IPS DF 4.7 (cell line): ENCODE results near the gene CNTLN.
"Not testable (repeated sequence)": the region's sequence is repeated elsewhere in the genome, so short reads cannot be mapped to it uniquely, and the experiment has no call there.

Experiments
- DNase-seq: peaks from one replicate; pipeline ENCODE4 v3.0.0-alpha.2; 2013; ENCODE audit warnings: low spot score; ENCODE audit errors: extremely low read depth

Gene CNTLN

GRCh38 chr9:17134396-17135294, at the start of gene CNTLN:
TSS of gene CNTLN (plus strand) at chr9:17135040. CDS start at chr9:17135066, 26 bp downstream.
- DNase-seq = peak; percentile 78

GRCh38 chr9:17088566-17088965, 46.3 kb upstream of the CNTLN start:
- no peak for DNase-seq

- no peak for DNase-seq
Observed at GRCh38 chr9:17090041-17090440, 44.8 kb upstream of the CNTLN start.

GRCh38 chr9:17116400-17116837, 18.4 kb upstream of the CNTLN start:
- DNase-seq = no peak

- DNase-seq = no peak
Observed at GRCh38 chr9:17117372-17117771, 17.5 kb upstream of the CNTLN start.

GRCh38 chr9:17120203-17120602, 14.6 kb upstream of the CNTLN start:
- DNase-seq = no peak

GRCh38 chr9:17121264-17121663, 13.6 kb upstream of the CNTLN start:
- DNase-seq = no peak

- DNase-seq = no peak
Observed at GRCh38 chr9:17130291-17130690, 4.5 kb upstream of the CNTLN start.

- no peak for DNase-seq
Observed at GRCh38 chr9:17130725-17131124, 4.1 kb upstream of the CNTLN start.

GRCh38 chr9:17131494-17131893, 3.3 kb upstream of the CNTLN start:
- DNase-seq = no peak

- no peak for DNase-seq
Observed at GRCh38 chr9:17135295-17136160, 688 bp downstream of the CNTLN start.

- no peak for DNase-seq
Observed at GRCh38 chr9:17137566-17137965, 2.7 kb downstream of the CNTLN start.

- no peak for DNase-seq
Observed at GRCh38 chr9:17138503-17138902, 3.7 kb downstream of the CNTLN start.

GRCh38 chr9:17140418-17140817, 5.6 kb downstream of the CNTLN start:
- DNase-seq = no peak

- no peak for DNase-seq
Observed at GRCh38 chr9:17148324-17148723, 13.5 kb downstream of the CNTLN start.

- no peak for DNase-seq
Observed at GRCh38 chr9:17159469-17159868, 24.6 kb downstream of the CNTLN start.

GRCh38 chr9:17160327-17160726, 25.5 kb downstream of the CNTLN start:
- DNase-seq = no peak

GRCh38 chr9:17165764-17166163, 30.9 kb downstream of the CNTLN start:
- DNase-seq = no peak

GRCh38 chr9:17166346-17166745, 31.5 kb downstream of the CNTLN start:
- DNase-seq = no peak

- no peak for DNase-seq
Observed at GRCh38 chr9:17171309-17172094, 36.7 kb downstream of the CNTLN start.

- not testable (repeated sequence) for DNase-seq
Observed at GRCh38 chr9:17177496-17177895, 42.7 kb downstream of the CNTLN start.
